Fibroblast of lung (primary cell): ENCODE data around the gene C1R. TPM values are rescaled to one million over a fixed set of nuclear protein-coding genes. Genes with fewer than 3 reads are reported as not detected.

Source experiments
- DNase-seq, 2 donors: peaks; one replicate each; pipeline versions ENCODE4 v3.0.0 to v3.0.0-alpha.2; 2010; ENCODE audit warnings: low read depth in 2 of 2
- H2AFZ ChIP-seq: 2 replicates; pipeline ENCODE4 v1.5.1; 2012; ENCODE audit warnings: low read length, control low read depth, inconsistent platforms
- H3K27ac ChIP-seq: 2 replicates; pipeline ENCODE4 v1.5.1; 2011; ENCODE audit warnings: low read length, control low read depth; ENCODE audit not compliant: insufficient read depth
- H3K27me3 ChIP-seq: 2 replicates; pipeline ENCODE4 v1.5.1; 2011; ENCODE audit warnings: mild to moderate bottlenecking, low read length; ENCODE audit not compliant: control insufficient read depth, insufficient read depth
- H3K36me3 ChIP-seq: 2 replicates; pipeline ENCODE4 v1.5.1; 2011; ENCODE audit warnings: low read length; ENCODE audit not compliant: control insufficient read depth, insufficient read depth
- H3K4me1 ChIP-seq: 2 replicates; pipeline ENCODE4 v1.5.1; 2011; ENCODE audit warnings: low read length; ENCODE audit not compliant: control insufficient read depth, insufficient read depth; ENCODE audit errors: extremely low read depth
- H3K4me2 ChIP-seq: 2 replicates; pipeline ENCODE4 v1.5.1; 2011; ENCODE audit warnings: low read length, control low read depth; ENCODE audit not compliant: insufficient read depth; ENCODE audit errors: extremely low read depth
- H3K4me3 ChIP-seq, 4 experiments: fragments of 200-600 bp in 1 of 4; sonication (generic) in 1 of 4; replicated peaks in 1 of 4; 2 replicates each; pipeline ENCODE4 v1.5.1; 2011 to 2016; ENCODE audit warnings: low read length in 4 of 4, low read depth in 3 of 4, mild to moderate bottlenecking in 3 of 4, control low read depth in 2 of 4, inconsistent platforms in 1 of 4, mixed read lengths in 1 of 4; ENCODE audit not compliant: insufficient read depth in 1 of 4; ENCODE audit errors: control extremely low read depth in 1 of 4
- H3K79me2 ChIP-seq: 2 replicates; pipeline ENCODE4 v1.5.1; 2012; ENCODE audit warnings: mild to moderate bottlenecking, low read length, inconsistent platforms; ENCODE audit not compliant: control insufficient read depth, insufficient read depth
- H3K9ac ChIP-seq: 2 replicates; pipeline ENCODE4 v1.5.1; 2011; ENCODE audit warnings: mild to moderate bottlenecking, low read length, control low read depth; ENCODE audit not compliant: insufficient read depth
- H3K9me3 ChIP-seq: 2 replicates; pipeline ENCODE4 v1.5.1; 2012; ENCODE audit warnings: low read depth, low read length; ENCODE audit not compliant: control insufficient read depth, insufficient read depth
- H4K20me1 ChIP-seq: 2 replicates; pipeline ENCODE4 v1.5.1; 2011; ENCODE audit warnings: low read length; ENCODE audit not compliant: control insufficient read depth, insufficient read depth; ENCODE audit errors: extremely low read depth
- CTCF ChIP-seq, 2 donors: IDR thresholded peaks in 1 of 2; conservative IDR thresholded peaks in 1 of 2; 1 replicate in 1 of 2; 2 replicates in 1 of 2; pipeline ENCODE4 v1.5.1; 2011 to 2012; ENCODE audit warnings: low read length in 2 of 2, control low read depth in 1 of 2, inconsistent platforms in 1 of 2, low read depth in 1 of 2, mild to moderate bottlenecking in 1 of 2
- EZH2 ChIP-seq: IDR thresholded peaks from 2 replicates; pipeline ENCODE4 v1.5.1; 2012; ENCODE audit warnings: low read length, control low read depth, mild to moderate bottlenecking; ENCODE audit errors: missing control alignments
- polyA plus RNA-seq, 2 donors: library from polyadenylated mRNA; depleted of rRNA in 1 of 2; stranded (reverse) in 1 of 2; unstranded in 1 of 2; fragments of >200 nt; gene quantifications; 2 replicates each; pipeline ENCODE4 v1.2.1, GENCODE V29; 2011 to 2012; ENCODE audit warnings: missing spikeins in 1 of 2
- total RNA-seq: library from RNA; depleted of rRNA; stranded (reverse); fragments of >200 nt; gene quantifications from 2 replicates; pipeline ENCODE4 v1.2.1, GENCODE V29; 2014

The C1R gene
- total and polyA plus RNA-seq, 2 donors (not counting 1 experiment from before 2014, with no cell fraction given): 407 to 617 TPM

- Histone ChIP-seq H3K4me3 (no peak overlapping the region), H3K27me3 (peaks cover 6% of the 10 kb centered on the region)
- TF ChIP-seq EZH2 (no peak), CTCF (conservative IDR thresholded peaks at IDR 0.05 in 1 of 2, IDR thresholded peaks at IDR 0.05 in 1 of 2; ENCODE audit: low read depth in 1 of 2, low read length in 2 of 2) (no peak)
These were observed 60.9 kb downstream of the C1R start for GRCh38 chr12:7031306-7031705.

More at GRCh38 chr12:7031306-7031705, 60.9 kb downstream of the C1R start:
- Histone ChIP-seq H3K36me3 (no peaks in the 10 kb centered on the region), H3K27ac (no peak overlapping the region), H2AFZ (no peak overlapping the region), H3K9me3 (no peaks in the 10 kb centered on the region), H3K4me2 (no peak overlapping the region), H4K20me1 (no peaks in the 10 kb centered on the region), H3K9ac (no peak overlapping the region), H3K79me2 (no peaks in the 10 kb centered on the region), H3K4me1 (no peaks in the 10 kb centered on the region)
- DNase-seq: no peak

Other genes starting within 250 kb of the C1R start
- gene CDCA3, start 241.2 kb downstream of the C1R start, total RNA-seq: 1.5 and 9.1 TPM in 2 replicates
- 9.4 and 56.9 TPM in 2 replicates for gene CDCA3, start 241.2 kb downstream of the C1R start, polyA plus RNA-seq
- 53.4 and 69.9 TPM in 2 replicates for gene USP5, start 240.3 kb downstream of the C1R start, total RNA-seq
- 42.2 and 66.3 TPM in 2 replicates for gene USP5, start 240.3 kb downstream of the C1R start, polyA plus RNA-seq
- 906 and 934 TPM in 2 replicates for gene TPI1, start 224.9 kb downstream of the C1R start, total RNA-seq
- 1,617 and 1,654 TPM in 2 replicates for gene TPI1, start 224.9 kb downstream of the C1R start, polyA plus RNA-seq
- gene SPSB2, start 219.1 kb downstream of the C1R start, total RNA-seq: 12.7 and 12.8 TPM in 2 replicates
- gene SPSB2, start 219.1 kb downstream of the C1R start, polyA plus RNA-seq: 1.8 and 2.5 TPM in 2 replicates
- gene LRRC23, start 187.6 kb downstream of the C1R start, total RNA-seq: 9.6 and 14.9 TPM in 2 replicates
- 5.6 and 6.4 TPM in 2 replicates for gene LRRC23, start 187.6 kb downstream of the C1R start, polyA plus RNA-seq
- gene ENO2, start 177.9 kb downstream of the C1R start, total RNA-seq: 20.3 TPM in 2 replicates
- 29.4 and 43.0 TPM in 2 replicates for gene ENO2, start 177.9 kb downstream of the C1R start, polyA plus RNA-seq
- gene ATN1, start 164.5 kb downstream of the C1R start, total RNA-seq: 8.2 and 21.5 TPM in 2 replicates
- 9.4 and 14.5 TPM in 2 replicates for gene ATN1, start 164.5 kb downstream of the C1R start, polyA plus RNA-seq
- not detected in 2 replicates for gene RNU7-1, start 148.6 kb downstream of the C1R start, total RNA-seq
- gene RNU7-1, start 148.6 kb downstream of the C1R start, polyA plus RNA-seq: not detected in 2 replicates
- gene C12orf57, start 148.4 kb downstream of the C1R start, total RNA-seq: 107 and 177 TPM in 2 replicates
- gene C12orf57, start 148.4 kb downstream of the C1R start, polyA plus RNA-seq: 172 and 220 TPM in 2 replicates
- gene PTPN6, start 141.1 kb downstream of the C1R start, total RNA-seq: 0.26 TPM in 1 of 2 replicates, not detected in the other
- 0.06 TPM in 1 of 2 replicates, not detected in the other for gene PTPN6, start 141.1 kb downstream of the C1R start, polyA plus RNA-seq
- gene PHB2, start 121.8 kb downstream of the C1R start, total RNA-seq: 112 and 169 TPM in 2 replicates
- 193 and 266 TPM in 2 replicates for gene PHB2, start 121.8 kb downstream of the C1R start, polyA plus RNA-seq
- 27.4 and 31.6 TPM in 2 replicates for gene EMG1, start 121.5 kb downstream of the C1R start, total RNA-seq
- 33.4 and 46.4 TPM in 2 replicates for gene EMG1, start 121.5 kb downstream of the C1R start, polyA plus RNA-seq
- 10.0 and 11.4 TPM in 2 replicates for gene LPCAT3, start 74.0 kb downstream of the C1R start, total RNA-seq
- gene LPCAT3, start 74.0 kb downstream of the C1R start, polyA plus RNA-seq: 48.5 and 54.0 TPM in 2 replicates
- 997 and 1,549 TPM in 2 replicates for gene C1S, start 31.7 kb downstream of the C1R start, total RNA-seq
- gene C1S, start 31.7 kb downstream of the C1R start, polyA plus RNA-seq: 265 and 507 TPM in 2 replicates
- gene C1RL, start 16.8 kb upstream of the C1R start, total RNA-seq: 34.4 and 64.9 TPM in 2 replicates
- gene C1RL, start 16.8 kb upstream of the C1R start, polyA plus RNA-seq: 26.8 and 46.2 TPM in 2 replicates
- gene RBP5, start 36.4 kb upstream of the C1R start, total RNA-seq: 0.26 TPM in 1 of 2 replicates, not detected in the other
- not detected in 2 replicates for gene RBP5, start 36.4 kb upstream of the C1R start, polyA plus RNA-seq
- 9.5 and 23.5 TPM in 2 replicates for gene CLSTN3, start 37.9 kb upstream of the C1R start, total RNA-seq
- gene CLSTN3, start 37.9 kb upstream of the C1R start, polyA plus RNA-seq: 8.3 and 11.9 TPM in 2 replicates
- gene PEX5, start 97.2 kb upstream of the C1R start, total RNA-seq: 23.3 and 28.0 TPM in 2 replicates
- 14.4 and 18.7 TPM in 2 replicates for gene PEX5, start 97.2 kb upstream of the C1R start, polyA plus RNA-seq
- not detected in 2 replicates for gene ACSM4, start 211.6 kb upstream of the C1R start, total RNA-seq
- not detected in 2 replicates for gene ACSM4, start 211.6 kb upstream of the C1R start, polyA plus RNA-seq